ENCODE measurements around the gene UTF1.

UTF1 gene

GRCh38 chr10:133247681-133248333 lies 17.8 kb downstream of the UTF1 start:
- Histone ChIP-seq H3K36me3 (ENCODE audit: control insufficient read depth, insufficient read depth, low read length) (no peaks in the 10 kb centered on the region), H3K27ac (ENCODE audit: insufficient read depth, low read length, poor library complexity, severe bottlenecking) (no peak overlapping the region), H3K4me3 (ENCODE audit: insufficient read depth, low read depth, low read length, poor library complexity, severe bottlenecking) (no peak overlapping the region), H3K4me1 (ENCODE audit: control insufficient read depth, insufficient read depth, low read length, poor library complexity, severe bottlenecking) (no peaks in the 10 kb centered on the region), H3K9me3 (ENCODE audit: control insufficient read depth, low read length) (no peaks in the 10 kb centered on the region), H3K27me3 (replicated peaks; ENCODE audit: control insufficient read depth, insufficient read depth, low read length, poor library complexity, severe bottlenecking) (peaks cover 2% of the 10 kb centered on the region)
- DNase-seq: no peak

GRCh38 chr10:133248334-133248715 lies 18.3 kb downstream of the UTF1 start:
- H3K27me3 ChIP-seq (replicated peaks; ENCODE audit: control insufficient read depth, insufficient read depth, low read length, poor library complexity, severe bottlenecking): no peaks in the 10 kb centered on the region
- H3K36me3 ChIP-seq (ENCODE audit: control insufficient read depth, insufficient read depth, low read length): no peaks in the 10 kb centered on the region
- no peak overlapping the region for H3K4me3 ChIP-seq (ENCODE audit: insufficient read depth, low read depth, low read length, poor library complexity, severe bottlenecking)
- H3K9me3 ChIP-seq (ENCODE audit: control insufficient read depth, low read length): no peaks in the 10 kb centered on the region
- H3K4me1 ChIP-seq (ENCODE audit: control insufficient read depth, insufficient read depth, low read length, poor library complexity, severe bottlenecking): no peaks in the 10 kb centered on the region
- H3K27ac ChIP-seq (ENCODE audit: insufficient read depth, low read length, poor library complexity, severe bottlenecking): no peak overlapping the region
- no peak for DNase-seq

GRCh38 chr10:133249094-133249780 lies 19.2 kb downstream of the UTF1 start:
- Histone ChIP-seq H3K4me1 (ENCODE audit: control insufficient read depth, insufficient read depth, low read length, poor library complexity, severe bottlenecking) (no peaks in the 10 kb centered on the region), H3K27ac (ENCODE audit: insufficient read depth, low read length, poor library complexity, severe bottlenecking) (no peak overlapping the region), H3K27me3 (replicated peaks; ENCODE audit: control insufficient read depth, insufficient read depth, low read length, poor library complexity, severe bottlenecking) (no peaks in the 10 kb centered on the region), H3K9me3 (ENCODE audit: control insufficient read depth, low read length) (no peaks in the 10 kb centered on the region), H3K36me3 (ENCODE audit: control insufficient read depth, insufficient read depth, low read length) (no peaks in the 10 kb centered on the region), H3K4me3 (ENCODE audit: insufficient read depth, low read depth, low read length, poor library complexity, severe bottlenecking) (no peak overlapping the region)
- no peak for DNase-seq

DNA sequence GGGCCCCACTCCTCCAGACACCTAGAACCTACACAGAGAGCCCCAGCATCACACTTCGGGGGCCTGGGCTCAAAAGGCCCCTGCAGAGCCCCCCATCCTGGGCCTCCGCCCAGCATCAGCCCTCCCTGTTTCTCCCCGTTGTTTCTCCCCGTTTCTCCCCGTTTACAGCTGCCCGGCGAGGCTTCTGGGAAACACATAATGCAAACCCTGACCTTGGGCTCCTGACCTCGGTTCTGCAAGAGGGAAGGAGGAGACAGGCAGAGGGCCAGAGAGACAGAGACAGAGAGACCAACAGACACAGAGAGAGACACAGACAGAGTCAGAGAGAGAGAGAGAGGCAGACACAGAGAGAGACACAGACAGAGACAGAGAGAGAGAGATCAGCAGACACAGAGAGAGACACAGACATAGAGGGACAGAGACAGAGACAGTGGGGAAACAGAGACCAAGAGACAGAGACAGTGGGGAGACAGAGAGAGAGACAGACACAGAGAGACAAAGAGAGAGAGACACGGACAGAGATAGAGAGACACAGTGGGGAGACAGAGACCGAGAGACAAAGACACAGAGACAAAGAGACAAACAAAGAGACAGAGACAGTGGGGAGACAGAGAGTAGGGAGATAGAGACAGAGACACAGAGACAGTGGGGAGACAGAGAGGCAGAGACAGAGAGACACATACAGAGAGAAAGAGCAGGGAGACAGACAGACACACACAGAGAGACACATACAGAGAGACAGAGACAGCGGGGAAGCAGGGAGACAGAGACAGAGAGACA lies 20.1 kb downstream of the UTF1 start:
- no peak for DNase-seq
- Histone ChIP-seq H3K27ac (ENCODE audit: insufficient read depth, low read length, poor library complexity, severe bottlenecking) (no peak overlapping the region), H3K9me3 (ENCODE audit: control insufficient read depth, low read length) (no peaks in the 10 kb centered on the region), H3K27me3 (replicated peaks; ENCODE audit: control insufficient read depth, insufficient read depth, low read length, poor library complexity, severe bottlenecking) (no peaks in the 10 kb centered on the region), H3K4me1 (ENCODE audit: control insufficient read depth, insufficient read depth, low read length, poor library complexity, severe bottlenecking) (no peaks in the 10 kb centered on the region), H3K36me3 (ENCODE audit: control insufficient read depth, insufficient read depth, low read length) (no peaks in the 10 kb centered on the region), H3K4me3 (ENCODE audit: insufficient read depth, low read depth, low read length, poor library complexity, severe bottlenecking) (no peak overlapping the region)

DNA sequence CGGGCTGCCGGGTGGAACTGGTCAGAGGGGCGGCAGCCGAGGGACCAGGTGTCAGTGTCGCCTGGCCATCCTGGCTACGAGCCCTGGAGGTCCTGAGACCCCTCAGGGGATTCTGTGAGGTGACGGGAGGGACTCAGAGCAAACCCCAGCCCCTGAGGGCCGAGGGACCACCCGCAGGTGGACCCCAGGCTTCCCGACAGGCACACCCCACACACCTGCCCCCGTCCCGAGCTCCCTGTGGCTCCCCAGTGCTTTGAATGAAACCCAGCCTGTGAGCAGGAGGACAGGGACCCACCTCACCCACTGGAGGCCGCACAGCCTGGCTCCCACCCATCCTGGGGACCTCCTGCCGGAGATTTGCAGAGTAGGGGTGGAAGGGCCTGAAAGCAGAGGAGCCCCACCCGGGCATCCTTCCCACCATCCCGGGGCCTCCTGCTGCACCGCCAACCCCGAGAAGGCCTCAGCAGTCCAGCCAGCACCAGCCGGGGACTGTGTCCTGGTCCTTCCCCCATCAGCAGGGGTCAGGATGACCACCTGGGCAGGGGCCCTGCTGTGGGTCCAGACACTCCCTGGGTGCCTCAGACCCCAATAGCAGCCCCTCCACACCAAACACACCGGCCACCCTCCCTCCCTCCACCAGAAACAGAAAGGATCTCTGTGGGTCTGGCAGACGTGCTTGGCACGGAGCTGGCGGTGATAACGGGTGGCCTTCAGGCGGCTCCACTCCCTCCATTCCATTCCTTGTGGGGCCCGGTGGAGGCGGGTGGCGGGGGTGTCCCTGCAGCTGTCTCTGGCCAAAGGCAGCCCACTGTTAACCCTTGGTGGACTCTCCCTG lies 21.6 kb downstream of the UTF1 start:
- H3K27me3 ChIP-seq (replicated peaks; ENCODE audit: control insufficient read depth, insufficient read depth, low read length, poor library complexity, severe bottlenecking): no peaks in the 10 kb centered on the region
- DNase-seq: no peak

GRCh38 chr10:133252223-133252552 lies 22.2 kb downstream of the UTF1 start:
- DNase-seq: no peak
- Histone ChIP-seq H3K36me3 (ENCODE audit: control insufficient read depth, insufficient read depth, low read length) (no peaks in the 10 kb centered on the region), H3K27ac (ENCODE audit: insufficient read depth, low read length, poor library complexity, severe bottlenecking) (no peak overlapping the region), H3K27me3 (replicated peaks; ENCODE audit: control insufficient read depth, insufficient read depth, low read length, poor library complexity, severe bottlenecking) (no peaks in the 10 kb centered on the region), H3K9me3 (ENCODE audit: control insufficient read depth, low read length) (no peaks in the 10 kb centered on the region), H3K4me1 (ENCODE audit: control insufficient read depth, insufficient read depth, low read length, poor library complexity, severe bottlenecking) (peaks cover 2% of the 10 kb centered on the region), H3K4me3 (ENCODE audit: insufficient read depth, low read depth, low read length, poor library complexity, severe bottlenecking) (no peak overlapping the region)

More for the DNA sequence above, 21.6 kb downstream of the UTF1 start:
- Histone ChIP-seq H3K4me3 (ENCODE audit: insufficient read depth, low read depth, low read length, poor library complexity, severe bottlenecking) (no peak overlapping the region), H3K27ac (ENCODE audit: insufficient read depth, low read length, poor library complexity, severe bottlenecking) (no peak overlapping the region), H3K36me3 (ENCODE audit: control insufficient read depth, insufficient read depth, low read length) (no peaks in the 10 kb centered on the region), H3K9me3 (ENCODE audit: control insufficient read depth, low read length) (no peaks in the 10 kb centered on the region), H3K4me1 (ENCODE audit: control insufficient read depth, insufficient read depth, low read length, poor library complexity, severe bottlenecking) (no peaks in the 10 kb centered on the region)

GRCh38 chr10:133253361-133253955 lies 23.4 kb downstream of the UTF1 start:
- Histone ChIP-seq H3K27ac (ENCODE audit: insufficient read depth, low read length, poor library complexity, severe bottlenecking) (no peak overlapping the region), H3K4me1 (ENCODE audit: control insufficient read depth, insufficient read depth, low read length, poor library complexity, severe bottlenecking) (peaks cover 15% of the 10 kb centered on the region), H3K36me3 (ENCODE audit: control insufficient read depth, insufficient read depth, low read length) (no peaks in the 10 kb centered on the region), H3K9me3 (ENCODE audit: control insufficient read depth, low read length) (no peaks in the 10 kb centered on the region), H3K27me3 (replicated peaks; ENCODE audit: control insufficient read depth, insufficient read depth, low read length, poor library complexity, severe bottlenecking) (no peaks in the 10 kb centered on the region), H3K4me3 (ENCODE audit: insufficient read depth, low read depth, low read length, poor library complexity, severe bottlenecking) (no peak overlapping the region)
- no peak for DNase-seq

DNA sequence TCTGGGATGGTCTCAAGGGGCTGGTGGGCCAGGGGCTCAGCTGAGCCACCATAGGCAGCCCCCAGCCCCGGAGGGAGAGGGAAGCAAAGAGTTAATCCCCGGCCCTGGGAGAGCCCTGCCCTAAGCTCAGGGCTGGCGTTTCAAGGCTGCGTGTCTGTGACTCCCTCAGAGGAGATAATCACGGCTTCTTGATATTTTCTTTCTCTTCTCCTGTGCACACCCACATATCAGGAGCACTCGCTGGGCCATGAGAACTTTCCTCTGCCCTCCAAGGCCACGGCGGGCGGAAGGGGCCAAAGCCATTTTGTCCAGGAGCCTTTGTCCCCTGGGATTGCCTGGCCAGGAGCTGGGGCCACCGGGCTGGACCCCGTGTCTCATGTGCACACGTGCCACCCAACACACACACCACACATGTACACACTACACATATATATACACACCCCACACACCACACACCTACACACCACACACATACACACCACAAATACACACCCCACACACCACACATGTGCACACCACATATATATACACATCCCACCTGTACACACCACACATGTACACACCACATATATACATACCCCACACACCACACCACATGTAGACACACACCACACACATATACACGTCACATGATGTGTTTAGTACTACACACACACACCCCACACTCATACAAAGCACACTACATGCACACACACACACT lies 24.6 kb downstream of the UTF1 start:
- H3K27me3 ChIP-seq (replicated peaks; ENCODE audit: control insufficient read depth, insufficient read depth, low read length, poor library complexity, severe bottlenecking): no peaks in the 10 kb centered on the region
- DNase-seq: no peak
- H3K36me3 ChIP-seq (ENCODE audit: control insufficient read depth, insufficient read depth, low read length): no peaks in the 10 kb centered on the region
- H3K4me3 ChIP-seq (ENCODE audit: insufficient read depth, low read depth, low read length, poor library complexity, severe bottlenecking): no peak overlapping the region
- peaks cover 26% of the 10 kb centered on the region for H3K4me1 ChIP-seq (ENCODE audit: control insufficient read depth, insufficient read depth, low read length, poor library complexity, severe bottlenecking)
- H3K9me3 ChIP-seq (ENCODE audit: control insufficient read depth, low read length): no peaks in the 10 kb centered on the region
- no peak overlapping the region for H3K27ac ChIP-seq (ENCODE audit: insufficient read depth, low read length, poor library complexity, severe bottlenecking)

- H3K27ac ChIP-seq (ENCODE audit: insufficient read depth, low read length, poor library complexity, severe bottlenecking): no peak overlapping the region
Measured at GRCh38 chr10:133255323-133255722, 25.3 kb downstream of the UTF1 start.

More at GRCh38 chr10:133255323-133255722, 25.3 kb downstream of the UTF1 start:
- no peak overlapping the region for H3K4me3 ChIP-seq (ENCODE audit: insufficient read depth, low read depth, low read length, poor library complexity, severe bottlenecking)
- no peaks in the 10 kb centered on the region for H3K36me3 ChIP-seq (ENCODE audit: control insufficient read depth, insufficient read depth, low read length)
- no peaks in the 10 kb centered on the region for H3K9me3 ChIP-seq (ENCODE audit: control insufficient read depth, low read length)
- DNase-seq: no peak
- no peaks in the 10 kb centered on the region for H3K27me3 ChIP-seq (replicated peaks; ENCODE audit: control insufficient read depth, insufficient read depth, low read length, poor library complexity, severe bottlenecking)
- H3K4me1 ChIP-seq (ENCODE audit: control insufficient read depth, insufficient read depth, low read length, poor library complexity, severe bottlenecking): peaks cover 32% of the 10 kb centered on the region
